HG03460 (cell line): ENCODE results near the gene NOS2.
"Not testable (repeated sequence)": the region's sequence is repeated elsewhere in the genome, so short reads cannot be mapped to it uniquely, and the experiment has no call there.

Experiments
- ATAC-seq: cut with Tn5 transposase; IDR thresholded peaks from one replicate; pipeline ENCODE4 v1.9.1; 2021; ENCODE audit not compliant: unreplicated experiment

The NOS2 gene

DNA sequence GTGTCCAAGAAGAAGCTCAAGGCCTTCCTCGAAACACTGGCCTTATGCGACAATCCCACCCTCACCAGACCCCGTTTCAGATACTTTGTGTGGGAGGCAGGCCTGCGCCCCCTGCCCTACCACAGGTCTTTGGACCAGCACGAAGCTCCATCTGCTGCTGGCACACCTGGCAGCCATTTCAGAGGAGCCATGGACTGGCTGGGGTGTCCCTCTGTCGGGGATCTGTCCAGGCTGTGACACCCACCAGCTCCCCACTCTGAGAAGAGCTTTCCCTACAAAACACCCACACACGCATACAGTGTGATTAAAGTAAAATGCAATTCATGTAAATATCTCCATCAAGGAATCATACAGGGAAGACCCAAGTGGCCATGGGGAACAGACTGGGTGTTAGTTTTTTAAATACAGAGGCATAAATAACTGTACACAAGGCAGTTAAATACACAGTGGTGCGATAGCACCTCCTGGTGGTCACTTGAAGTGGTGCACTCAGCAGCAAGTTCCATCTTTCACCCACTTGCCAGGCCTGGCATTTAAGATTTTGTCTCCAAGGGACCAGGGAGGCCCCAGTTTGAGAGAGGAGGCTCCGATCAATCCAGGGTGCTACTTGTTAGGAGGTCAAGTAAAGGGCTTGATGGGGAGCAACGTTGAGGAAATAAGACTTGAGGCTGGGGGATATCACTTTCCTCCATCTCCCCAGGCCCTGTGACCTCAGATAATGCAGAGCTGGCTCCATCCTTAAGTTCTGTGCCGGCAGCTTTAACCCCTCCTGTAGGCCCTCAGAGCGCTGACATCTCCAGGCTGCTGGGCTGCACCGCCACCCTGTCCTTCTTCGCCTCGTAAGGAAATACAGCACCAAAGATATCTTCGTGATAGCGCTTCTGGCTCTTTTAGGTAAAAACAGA, 43.6 kb downstream of the NOS2 start:
- ATAC-seq: no peak

DNA sequence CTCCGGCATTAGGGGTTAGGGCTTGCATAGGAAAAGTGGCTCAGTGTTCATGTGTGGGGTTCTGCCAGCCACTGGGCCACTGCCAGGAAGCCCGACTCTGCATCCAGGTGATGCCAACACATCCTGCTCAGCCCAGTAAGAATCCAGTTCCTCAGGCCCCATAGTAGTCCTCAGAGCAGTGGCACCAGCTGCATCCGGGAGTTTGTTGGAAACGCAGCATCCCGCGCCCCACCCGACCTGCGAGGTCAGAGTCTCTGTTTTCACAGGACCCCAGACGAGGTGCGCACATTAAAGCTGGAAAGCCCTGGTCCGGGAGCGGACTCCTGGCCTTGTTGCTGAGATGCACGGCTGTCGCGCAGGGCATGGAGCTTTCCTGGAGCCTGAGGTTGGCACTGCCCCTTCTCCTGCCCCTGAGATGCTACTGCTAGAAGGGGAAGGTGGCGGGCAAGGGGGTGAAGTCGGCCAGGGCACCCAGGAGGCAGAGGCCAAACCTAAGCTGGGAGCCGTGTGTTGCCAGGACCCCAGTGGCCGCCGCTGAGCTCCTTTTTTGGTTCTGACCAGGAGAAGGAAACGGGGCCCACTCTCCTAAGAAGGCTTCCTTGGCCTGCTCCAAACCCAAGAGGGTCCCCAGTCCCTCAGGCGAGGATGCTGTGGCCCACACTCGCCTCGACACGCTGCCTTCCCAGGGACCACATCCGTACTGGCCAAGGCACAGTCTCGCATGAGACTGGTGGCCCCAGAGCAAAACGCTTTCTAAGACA, 44.4 kb downstream of the NOS2 start:
- ATAC-seq: no peak

DNA sequence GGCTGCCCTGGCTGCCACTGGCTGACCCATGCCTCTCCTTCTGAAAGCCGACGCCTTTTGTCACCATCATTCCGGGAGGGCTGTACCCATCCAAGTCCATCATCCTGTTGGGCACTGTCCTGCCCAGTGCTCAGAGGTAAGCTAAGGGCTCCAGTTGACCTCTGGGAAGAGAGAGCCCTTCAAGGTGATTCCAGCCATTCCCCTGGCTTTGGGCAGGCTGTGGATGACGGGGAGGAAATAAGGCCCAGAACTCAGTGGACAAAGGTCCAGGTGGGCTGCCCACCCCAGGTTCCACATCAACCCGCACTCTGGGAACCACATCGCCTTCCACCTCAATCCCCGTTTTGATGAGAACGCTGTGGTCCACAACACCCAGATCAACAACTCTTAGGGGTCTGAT, 45.8 kb downstream of the NOS2 start:
- no peak for ATAC-seq

DNA sequence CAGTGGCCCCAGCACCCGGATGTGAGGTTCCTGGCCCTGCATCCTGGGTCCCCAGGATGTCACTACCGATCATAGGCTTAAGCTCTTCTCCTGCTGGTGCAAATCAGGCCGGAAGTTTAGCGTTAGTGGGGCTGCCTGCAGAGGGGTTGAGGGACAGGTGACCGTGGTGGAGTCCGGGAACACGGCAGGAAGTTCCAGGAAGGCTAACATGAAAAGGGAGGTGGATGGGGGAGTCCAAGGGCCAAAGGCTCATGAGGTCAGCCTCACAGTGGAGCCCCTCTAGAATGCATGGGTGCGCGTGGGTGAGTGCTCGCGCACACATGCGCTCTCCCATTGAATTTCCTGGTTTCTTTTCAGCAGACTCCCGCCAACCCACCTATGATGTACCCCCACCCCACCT, 46.6 kb downstream of the NOS2 start:
- not testable (repeated sequence) for ATAC-seq

DNA sequence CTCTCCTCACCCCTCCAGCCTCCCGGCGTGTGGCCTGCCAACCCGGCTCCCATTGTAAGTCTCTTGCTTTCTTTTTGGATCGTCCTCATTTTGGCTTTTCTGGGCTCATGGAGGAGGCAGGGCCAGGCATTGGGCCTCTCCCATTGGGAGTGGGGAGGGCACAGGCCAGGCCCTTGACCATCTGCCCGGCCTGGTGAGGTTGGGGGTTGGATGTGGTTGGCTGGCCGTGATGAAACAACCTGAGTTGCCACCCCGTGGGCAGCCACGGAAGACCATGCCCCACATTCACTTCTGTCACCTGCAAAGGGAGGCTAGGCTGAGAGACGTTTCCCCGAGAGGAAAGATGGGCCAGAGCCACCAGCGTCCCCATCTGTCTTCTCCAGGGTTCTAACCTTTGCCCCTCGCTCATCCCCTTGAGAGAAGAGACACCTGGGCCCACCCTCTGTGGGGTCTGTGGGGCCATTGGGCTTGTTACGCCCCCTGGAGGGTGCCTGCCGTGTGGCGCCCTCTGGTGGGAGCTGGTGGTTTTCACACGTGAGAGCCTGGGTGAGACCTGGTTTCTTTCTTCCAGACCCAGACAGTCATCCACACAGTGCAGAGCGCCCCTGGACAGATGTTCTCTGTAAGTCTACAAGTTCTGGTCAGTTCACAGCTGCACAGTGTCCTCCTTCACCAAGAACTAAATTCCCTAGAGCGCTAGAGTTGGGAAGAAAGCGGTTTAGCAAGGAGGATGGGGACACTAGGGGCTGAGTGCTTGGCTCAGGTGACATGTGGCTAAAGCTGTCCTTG, 47.3 kb downstream of the NOS2 start:
- ATAC-seq: peak; percentile 54

DNA sequence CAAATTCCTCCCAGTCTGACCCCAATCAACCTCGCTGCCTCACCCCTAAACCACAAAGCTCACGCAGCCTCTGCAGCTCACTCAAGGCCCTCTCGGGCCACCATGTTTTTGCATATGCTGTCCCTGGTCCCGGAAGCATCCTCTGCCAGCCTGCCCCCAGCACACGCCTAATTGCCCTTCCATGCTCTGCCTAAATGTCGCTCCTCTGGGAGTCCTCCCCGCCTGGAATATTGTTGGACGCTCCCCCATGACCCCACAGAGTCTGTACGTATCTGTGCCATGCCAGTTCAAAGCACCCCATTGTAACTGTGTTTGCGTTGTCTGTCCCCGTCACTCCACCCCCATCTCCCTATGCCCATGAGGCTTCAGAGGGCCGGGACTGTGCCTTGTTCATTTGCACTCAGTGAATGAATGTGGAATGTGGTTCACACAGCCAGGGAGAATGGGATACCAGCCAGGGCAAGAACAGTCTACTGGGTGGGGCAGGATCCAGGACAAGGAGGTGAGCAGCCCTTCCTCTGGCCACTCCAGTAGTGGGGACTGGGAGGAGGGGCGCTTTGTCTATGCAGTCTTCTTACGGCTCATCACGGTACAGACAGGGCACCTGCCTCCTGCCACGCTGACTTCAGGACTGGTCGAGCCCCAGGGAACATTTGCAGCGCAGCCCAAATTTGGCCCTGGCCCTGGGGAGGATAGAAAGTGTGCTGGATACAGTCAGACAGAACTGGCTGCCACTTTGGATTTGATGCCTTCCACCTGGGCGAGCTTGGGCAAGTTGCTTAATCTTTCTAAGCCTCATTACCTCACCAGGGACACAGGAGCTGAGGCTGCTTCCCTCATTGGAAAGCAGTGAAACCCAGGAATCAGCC, 48.5 kb downstream of the NOS2 start:
- no peak for ATAC-seq

DNA sequence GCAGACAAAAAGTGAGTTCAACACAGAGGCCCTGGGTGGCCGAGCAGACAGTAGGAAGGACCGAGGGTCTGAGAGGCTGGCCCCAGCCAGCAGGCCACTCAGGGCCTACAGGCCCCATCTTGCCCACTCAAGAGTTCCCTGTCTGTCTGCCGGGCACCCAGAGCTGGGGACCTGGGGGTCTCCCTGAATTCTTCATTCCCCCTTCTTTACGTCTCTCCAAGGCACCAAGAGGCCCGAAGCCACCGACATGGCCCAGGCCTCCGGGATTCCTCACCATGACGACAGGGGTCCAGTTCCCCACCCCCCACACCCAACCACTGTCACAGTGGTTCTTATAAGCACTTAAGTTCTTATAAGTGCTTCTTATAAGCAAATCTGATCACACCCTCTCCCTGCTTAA, 49.2 kb downstream of the NOS2 start:
- ATAC-seq: no peak

DNA sequence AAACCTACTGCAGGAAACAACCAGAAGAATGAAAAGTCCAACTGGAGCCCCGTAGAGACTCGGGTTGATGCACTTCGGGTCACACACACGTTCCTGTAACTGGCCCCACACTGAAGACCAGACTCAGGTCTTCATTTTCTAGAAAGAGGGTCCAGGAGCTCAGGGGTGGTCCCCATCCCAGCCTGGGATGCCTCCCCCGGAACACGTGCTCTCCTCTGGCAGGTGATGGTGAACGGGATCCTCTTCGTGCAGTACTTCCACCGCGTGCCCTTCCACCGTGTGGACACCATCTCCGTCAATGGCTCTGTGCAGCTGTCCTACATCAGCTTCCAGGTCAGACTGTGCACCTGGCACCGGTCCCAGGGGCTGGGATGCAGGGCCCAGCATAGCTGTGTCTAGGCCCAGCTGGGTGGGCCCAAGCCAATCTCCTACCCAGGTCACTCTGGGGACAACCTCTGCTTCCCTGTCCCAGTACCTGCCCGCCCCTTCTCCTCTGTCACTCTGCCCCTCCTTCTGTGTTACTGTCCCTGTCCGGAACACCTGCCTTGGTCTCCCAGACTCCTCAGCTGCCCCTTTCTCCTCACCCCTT, 50.7 kb downstream of the NOS2 start:
- ATAC-seq: not testable (repeated sequence)

DNA sequence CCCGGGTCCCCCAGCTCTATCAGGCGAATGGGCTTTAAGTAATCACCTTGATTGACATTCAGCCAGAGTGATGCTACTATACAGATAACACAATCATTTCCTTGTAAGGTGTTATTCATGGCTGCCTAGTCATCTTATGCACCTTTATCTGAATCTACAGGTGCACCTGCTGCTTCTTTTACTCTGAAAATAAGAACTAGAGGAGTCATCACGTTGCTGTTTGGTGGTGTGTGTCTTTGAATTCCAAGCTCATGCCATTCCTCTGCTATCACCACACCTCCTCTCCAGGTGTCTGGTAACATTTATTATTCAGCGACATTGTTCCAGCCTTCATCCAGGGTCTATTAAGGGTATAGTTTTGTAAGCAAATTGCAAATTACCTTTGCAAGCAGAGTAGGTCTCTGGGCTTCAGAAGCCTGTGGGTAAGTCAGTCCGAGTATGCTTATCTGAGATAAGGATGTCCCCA, 51.9 kb downstream of the NOS2 start:
- no peak for ATAC-seq

DNA sequence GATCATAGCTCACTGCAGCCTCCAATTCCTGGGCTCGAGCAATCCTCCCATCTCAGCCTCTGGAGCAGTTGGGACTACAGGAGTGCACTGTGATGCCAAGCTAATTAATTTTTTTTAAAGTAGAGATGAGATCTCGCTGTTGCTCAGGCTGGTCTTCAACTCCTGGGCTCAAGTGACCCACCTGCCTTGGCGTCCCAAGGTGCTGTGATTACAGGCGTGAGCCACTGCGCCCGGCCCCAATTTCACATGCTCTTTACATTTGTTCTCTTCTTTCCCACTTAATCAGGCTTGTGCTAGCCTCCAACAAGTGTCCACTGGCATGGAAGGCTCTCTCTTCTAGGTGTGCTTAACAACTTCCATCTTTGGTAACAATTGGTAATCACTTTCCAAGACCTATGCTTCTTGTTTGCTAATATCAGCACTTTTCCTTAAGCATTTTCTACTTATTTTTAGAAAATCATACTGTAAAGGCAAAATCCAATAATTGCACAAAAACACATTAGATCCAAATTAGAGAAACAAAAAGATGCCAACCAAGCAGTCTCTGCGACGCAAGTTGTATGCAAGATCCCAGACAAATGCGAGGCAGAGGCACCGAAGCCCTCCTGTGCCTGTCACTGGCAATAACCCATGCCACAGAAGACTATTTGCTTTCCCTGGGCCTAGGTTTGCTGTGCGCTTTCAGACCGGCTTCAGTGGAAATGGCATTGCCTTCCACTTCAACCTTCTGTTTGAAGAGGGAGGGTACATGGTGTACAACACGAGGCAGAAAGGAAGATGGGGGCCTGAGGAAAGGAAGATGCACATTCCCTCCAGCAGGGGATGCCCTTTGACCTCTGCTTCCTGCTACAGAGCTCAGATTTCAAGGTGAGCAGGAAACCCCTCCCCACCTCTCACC, 52.6 kb downstream of the NOS2 start:
- no peak for ATAC-seq

DNA sequence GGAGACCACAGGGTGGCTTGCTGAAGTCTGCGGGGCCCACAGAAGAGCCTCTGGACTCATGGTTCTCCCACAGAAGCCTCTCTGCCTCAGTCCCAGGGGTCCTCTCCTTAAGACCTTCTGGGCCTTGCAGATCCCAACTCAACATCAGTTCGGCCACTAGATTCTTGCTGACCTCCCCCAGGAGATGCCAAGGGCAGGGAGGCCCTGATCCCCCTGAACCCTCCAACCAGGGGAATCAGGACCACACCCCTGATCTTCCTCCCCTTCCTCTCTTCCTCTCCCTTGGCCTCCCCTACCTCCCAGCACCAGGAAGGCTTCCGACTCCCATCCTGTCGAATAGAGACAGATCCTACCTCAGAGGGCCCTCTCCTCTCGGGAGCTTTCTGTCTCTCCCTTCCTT, 53.4 kb downstream of the NOS2 start:
- no peak for ATAC-seq

DNA sequence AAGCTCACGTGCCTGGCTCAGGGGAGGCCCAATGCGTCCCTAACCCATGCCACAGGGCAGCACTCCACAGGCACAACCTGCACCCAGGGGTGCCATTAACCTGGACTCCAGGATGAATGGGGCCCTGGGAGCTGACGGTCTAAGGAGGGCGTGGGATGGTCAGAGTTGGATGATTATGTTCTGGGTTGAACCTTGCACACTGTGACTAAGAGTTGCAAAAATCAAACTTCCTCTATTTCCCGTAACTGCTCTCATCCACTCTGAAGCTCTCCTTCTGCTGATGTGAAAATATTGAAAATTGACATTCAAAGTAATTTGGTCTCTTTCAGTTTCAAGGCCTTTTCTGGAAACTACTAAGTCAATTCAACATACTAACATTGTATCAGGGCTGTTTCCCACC, 54.0 kb downstream of the NOS2 start:
- not testable (repeated sequence) for ATAC-seq

DNA sequence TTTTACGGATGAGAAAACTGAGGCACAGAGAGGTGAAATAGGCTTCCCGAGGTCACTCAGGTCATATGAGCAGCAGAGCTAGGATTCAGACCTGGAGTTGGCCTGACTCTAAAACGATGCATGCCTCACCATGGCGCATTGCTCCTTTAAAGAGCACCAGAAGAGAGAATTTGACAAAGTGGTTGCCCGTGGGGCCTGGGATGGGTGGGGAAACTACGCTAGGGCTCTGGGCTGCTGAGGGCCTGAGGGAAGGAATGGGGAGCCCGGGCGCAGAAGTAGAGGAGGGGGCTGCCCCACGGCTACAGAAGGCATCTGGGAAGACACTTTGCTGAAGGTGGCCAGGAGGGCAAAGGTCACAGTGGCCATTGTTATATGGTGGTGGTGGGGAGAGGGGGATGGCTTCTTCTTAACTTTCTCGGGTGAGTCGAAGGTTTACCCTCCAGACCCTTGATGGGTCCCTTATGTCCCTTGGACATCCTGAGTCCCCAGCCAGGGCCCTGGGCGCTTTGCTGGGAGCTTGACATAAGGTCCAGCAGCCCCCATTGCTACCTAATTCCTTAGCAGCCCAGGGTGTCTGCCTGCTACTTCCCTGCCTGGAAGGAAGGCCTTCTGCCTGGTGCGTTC, 55.0 kb downstream of the NOS2 start:
- not testable (repeated sequence) for ATAC-seq

DNA sequence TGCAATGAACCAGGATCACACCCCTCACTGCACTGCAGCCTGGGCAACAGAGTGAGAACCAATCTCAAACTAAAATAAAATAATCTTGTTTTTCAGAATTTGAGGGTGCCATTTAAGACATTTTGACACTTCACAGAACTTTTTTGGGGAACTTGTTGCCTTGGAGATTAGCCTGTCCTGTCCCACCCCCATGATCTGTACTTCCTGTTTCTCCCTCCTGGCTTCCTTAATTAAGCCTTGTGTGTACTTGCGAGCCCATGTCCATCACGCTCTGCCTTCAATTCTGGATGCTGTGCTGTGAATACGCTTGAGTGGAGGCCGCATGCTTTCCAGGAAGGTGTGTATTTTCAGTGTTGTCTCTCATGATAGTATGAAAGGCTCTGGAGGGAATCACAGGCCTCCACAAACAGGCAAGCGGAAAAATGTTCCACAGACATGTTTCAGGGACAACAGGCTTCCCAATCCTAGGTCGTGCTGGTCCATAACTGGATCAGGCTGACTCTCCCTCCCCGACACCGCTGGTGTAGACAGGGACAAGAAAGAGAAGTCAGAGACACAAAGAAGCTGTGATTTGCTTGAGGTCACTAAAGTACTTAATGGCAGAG, 56.9 kb downstream of the NOS2 start:
- no peak for ATAC-seq

DNA sequence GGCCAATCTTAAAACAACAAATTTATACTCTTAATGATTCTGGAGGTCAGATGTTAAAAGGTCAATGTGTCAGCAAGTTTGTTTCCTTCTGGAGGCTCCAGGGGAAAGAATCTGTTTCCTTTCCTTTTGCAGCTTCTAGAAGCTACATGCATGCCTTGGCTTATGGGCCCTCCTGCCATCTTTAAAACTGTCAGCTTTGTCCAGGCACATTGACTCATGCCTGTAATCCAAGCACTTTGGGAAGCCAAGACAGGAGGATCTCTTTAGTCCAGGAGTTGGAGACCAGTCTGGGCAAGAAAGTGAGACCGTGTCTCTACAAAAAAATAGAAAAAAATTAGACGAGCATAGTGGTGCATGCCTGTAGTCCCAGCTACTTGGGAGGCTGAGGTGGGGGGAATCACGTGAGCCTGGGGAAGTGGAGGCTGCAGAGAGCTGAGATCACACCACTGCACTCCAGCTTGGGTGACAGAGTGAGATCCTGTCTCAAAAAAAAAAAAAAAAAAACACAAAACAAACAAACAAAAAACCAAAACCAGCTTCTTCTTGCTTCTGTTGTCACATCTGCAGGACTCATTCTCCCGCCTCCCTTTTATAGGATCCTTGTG, 58.3 kb downstream of the NOS2 start:
- ATAC-seq: no peak

DNA sequence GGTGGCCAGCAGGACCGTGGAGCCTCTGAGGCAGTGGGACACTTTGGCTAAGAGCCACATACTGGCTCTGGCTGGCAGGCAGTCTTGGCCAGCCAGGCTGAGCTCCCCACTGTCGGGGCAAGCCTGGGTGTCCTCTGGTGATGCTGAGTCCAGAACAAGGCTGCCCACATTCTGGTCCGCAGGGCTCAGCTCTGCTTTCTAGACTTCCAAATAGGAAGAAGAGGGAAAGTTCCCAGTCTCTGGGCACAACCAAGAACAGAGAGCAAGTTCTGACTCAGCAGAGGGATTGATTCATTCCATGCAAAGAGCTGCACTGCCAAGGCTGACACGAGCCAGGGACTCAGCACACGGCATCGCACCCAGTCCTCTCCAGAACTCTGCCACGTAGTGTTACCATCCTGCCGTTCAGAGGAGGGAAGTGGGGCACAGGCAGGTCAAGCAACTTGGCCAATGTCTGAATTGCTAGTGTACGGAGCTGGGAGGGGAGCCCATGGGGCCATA, 58.9 kb downstream of the NOS2 start:
- no peak for ATAC-seq

DNA sequence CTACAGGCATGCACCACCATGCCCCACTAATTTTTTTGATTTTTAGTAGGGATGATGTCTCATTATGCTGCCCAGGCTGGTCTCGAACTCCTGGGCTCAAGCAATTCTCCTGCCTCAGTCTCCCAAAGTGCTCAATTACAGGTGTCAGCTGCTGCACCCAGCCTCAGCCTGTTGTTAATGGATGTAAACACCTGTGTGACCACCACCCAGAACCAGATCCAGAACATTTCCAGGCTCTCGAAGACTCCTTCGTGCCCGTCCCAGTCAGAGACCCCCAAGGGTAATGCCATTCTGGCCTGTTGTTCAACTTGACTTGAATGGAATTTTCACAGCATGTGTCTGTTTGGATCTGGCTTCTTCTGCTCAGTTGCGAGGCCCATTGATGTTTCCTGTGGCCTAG, 59.8 kb downstream of the NOS2 start:
- ATAC-seq: not testable (repeated sequence)
